ENCODE measurements around the gene ORC2. TPM values are rescaled to one million over a fixed set of nuclear protein-coding genes. Genes with fewer than 3 reads are reported as not detected.

Gene ORC2
- total RNA-seq, 4 donors from 2014 or later, result 17.8 to 32.3 (median 20.1) TPM

DNA sequence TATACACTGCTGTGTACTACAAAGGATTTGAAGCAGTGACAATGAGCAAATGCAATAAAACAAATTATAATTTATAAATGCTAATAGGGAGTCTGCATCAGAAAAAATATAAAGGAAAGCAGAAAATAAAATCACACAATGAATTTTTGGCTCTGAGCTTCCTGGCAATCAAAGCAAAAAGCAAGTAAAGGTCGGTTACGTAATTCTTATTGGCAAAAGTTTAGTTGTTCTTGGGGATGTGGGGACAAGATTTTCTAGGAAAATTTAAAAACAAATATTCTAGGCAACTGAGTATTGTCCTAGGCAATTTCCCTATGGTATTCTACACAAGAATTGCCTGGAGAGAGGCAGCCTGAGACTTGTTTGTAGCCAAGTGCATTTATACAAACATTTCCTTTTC is 1.8 kb downstream of the ORC2 start:
- TF ChIP-seq EP300 (IDR thresholded peaks at IDR 0.05) (no peak), POLR2A (IDR thresholded peaks at IDR 0.05) (no peak)
- TF ChIP-seq, protein P1, sequence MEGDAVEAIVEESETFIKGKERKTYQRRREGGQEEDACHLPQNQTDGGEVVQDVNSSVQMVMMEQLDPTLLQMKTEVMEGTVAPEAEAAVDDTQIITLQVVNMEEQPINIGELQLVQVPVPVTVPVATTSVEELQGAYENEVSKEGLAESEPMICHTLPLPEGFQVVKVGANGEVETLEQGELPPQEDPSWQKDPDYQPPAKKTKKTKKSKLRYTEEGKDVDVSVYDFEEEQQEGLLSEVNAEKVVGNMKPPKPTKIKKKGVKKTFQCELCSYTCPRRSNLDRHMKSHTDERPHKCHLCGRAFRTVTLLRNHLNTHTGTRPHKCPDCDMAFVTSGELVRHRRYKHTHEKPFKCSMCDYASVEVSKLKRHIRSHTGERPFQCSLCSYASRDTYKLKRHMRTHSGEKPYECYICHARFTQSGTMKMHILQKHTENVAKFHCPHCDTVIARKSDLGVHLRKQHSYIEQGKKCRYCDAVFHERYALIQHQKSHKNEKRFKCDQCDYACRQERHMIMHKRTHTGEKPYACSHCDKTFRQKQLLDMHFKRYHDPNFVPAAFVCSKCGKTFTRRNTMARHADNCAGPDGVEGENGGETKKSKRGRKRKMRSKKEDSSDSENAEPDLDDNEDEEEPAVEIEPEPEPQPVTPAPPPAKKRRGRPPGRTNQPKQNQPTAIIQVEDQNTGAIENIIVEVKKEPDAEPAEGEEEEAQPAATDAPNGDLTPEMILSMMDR (IDR thresholded peaks at IDR 0.05), result no peak
- Histone ChIP-seq H3K4me3 (no peak overlapping the region), H3K27ac (no peak overlapping the region), H3K27me3 (no peaks in the 10 kb centered on the region), H3K4me1 (peaks cover 0 to 42% (median 19%) of the 10 kb centered on the region in 4 donors), H3K36me3 (peaks cover 0 to 13% (median 0%) of the 10 kb centered on the region in 3 donors), H3K9me3 (no peaks in the 10 kb centered on the region)
- 18 to 23% methylated on average over 2 of the region's 2 CpGs for WGBS, 2 donors
- no peak for DNase-seq (ENCODE audit: low spot score in 2 of 2)

- 76 to 77% methylated on average over 3 of the region's 3 CpGs for WGBS, 2 donors
- Histone ChIP-seq H3K4me1 (no peaks in the 10 kb centered on the region), H3K36me3 (peaks cover 0 to 89% (median 3%) of the 10 kb centered on the region in 3 donors), H3K27me3 (no peaks in the 10 kb centered on the region), H3K4me3 (no peak overlapping the region), H3K27ac (no peak overlapping the region), H3K9me3 (no peaks in the 10 kb centered on the region)
- no peak for DNase-seq (ENCODE audit: low spot score in 2 of 2)
- no peak for TF ChIP-seq EP300 (IDR thresholded peaks at IDR 0.05)
- TF ChIP-seq, protein P1 (IDR thresholded peaks at IDR 0.05), result no peak
- no peak for TF ChIP-seq POLR2A (IDR thresholded peaks at IDR 0.05)
These were observed 13.1 kb downstream of the ORC2 start for GRCh38 chr2:200950378-200950777.

DNA sequence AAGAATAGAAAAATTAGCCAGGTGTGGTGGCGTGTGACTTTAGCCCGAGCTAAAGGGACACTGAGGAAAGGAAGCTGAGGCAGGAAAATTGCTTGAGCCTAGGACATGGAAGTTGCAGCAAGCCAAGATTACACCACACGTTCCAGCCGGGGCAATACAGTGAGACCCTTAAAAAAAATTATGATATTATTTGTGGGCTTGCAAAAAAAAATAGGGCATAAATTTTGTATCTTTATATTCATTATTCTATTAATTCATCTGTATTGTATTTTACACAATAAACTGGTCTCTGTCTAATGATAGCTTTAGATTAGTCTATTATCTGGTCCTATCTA is 18.1 kb downstream of the ORC2 start:
- Histone ChIP-seq H3K36me3 (peaks cover 0 to 84% (median 3%) of the 10 kb centered on the region in 3 donors), H3K9me3 (no peaks in the 10 kb centered on the region)
- WGBS, 2 donors, result 95 to 97% methylated on average over 4 of the region's 4 CpGs

GRCh38 chr2:200944467-200945394 is 18.7 kb downstream of the ORC2 start:
- TF ChIP-seq POLR2A (IDR thresholded peaks at IDR 0.05) (no peak), EP300 (IDR thresholded peaks at IDR 0.05) (no peak)
- TF ChIP-seq, protein P1 (IDR thresholded peaks at IDR 0.05), result no peak
- H3K27ac ChIP-seq, result no peak overlapping the region
- H3K4me3 ChIP-seq, result no peak overlapping the region
- H3K27me3 ChIP-seq, result no peaks in the 10 kb centered on the region
- H3K9me3 ChIP-seq, result no peaks in the 10 kb centered on the region
- WGBS, 2 donors, result 86 to 91% methylated on average over 11 to 12 of the region's 12 CpGs
- H3K36me3 ChIP-seq, result peaks cover 0 to 84% (median 3%) of the 10 kb centered on the region in 3 donors
- no peak for DNase-seq (ENCODE audit: low spot score in 2 of 2)
- no peaks in the 10 kb centered on the region for H3K4me1 ChIP-seq

More for the DNA sequence above, 18.1 kb downstream of the ORC2 start:
- H3K4me1 ChIP-seq, result no peaks in the 10 kb centered on the region
- no peak overlapping the region for H3K4me3 ChIP-seq
- H3K27ac ChIP-seq, result no peak overlapping the region
- no peak for DNase-seq (ENCODE audit: low spot score in 2 of 2)
- no peaks in the 10 kb centered on the region for H3K27me3 ChIP-seq
- TF ChIP-seq EP300 (IDR thresholded peaks at IDR 0.05) (no peak), POLR2A (IDR thresholded peaks at IDR 0.05) (no peak)
- TF ChIP-seq, protein P1 (IDR thresholded peaks at IDR 0.05), result no peak

DNA sequence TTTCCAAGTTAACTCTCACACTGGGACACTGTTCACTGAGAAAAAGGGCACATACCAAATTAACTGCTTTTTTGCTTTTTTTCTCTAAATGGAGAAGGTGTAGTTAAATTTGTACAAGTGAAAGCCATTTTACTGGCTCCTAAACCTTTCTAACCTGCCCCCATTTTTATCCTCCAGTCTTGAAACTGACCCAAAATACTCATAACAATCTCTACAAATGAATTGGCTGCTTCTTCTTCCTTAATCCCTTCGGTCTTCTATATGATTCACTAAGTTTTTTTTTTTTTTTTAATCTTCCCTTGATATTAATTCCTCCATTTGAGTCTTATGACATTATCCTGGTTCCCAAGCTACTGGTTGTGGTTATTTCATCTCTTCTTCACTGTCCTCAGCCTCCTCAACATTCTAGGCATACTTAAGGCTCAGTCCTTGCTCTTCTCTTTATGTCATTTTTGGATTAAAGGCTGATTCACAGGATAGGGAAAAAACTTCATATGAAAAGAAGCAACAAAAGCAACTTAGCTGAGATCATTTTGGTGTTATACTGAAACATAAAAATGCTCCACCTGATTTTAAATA is 19.8 kb downstream of the ORC2 start:
- no peak for DNase-seq (ENCODE audit: low spot score in 2 of 2)
- Histone ChIP-seq H3K4me3 (no peak overlapping the region), H3K27ac (no peak overlapping the region), H3K27me3 (no peaks in the 10 kb centered on the region), H3K36me3 (peaks cover 0 to 84% (median 3%) of the 10 kb centered on the region in 3 donors), H3K9me3 (no peaks in the 10 kb centered on the region), H3K4me1 (no peaks in the 10 kb centered on the region)
- 76 to 79% methylated on average over 1 of the region's 1 CpG for WGBS, 2 donors
- TF ChIP-seq, protein P1 (IDR thresholded peaks at IDR 0.05), result no peak
- TF ChIP-seq EP300 (IDR thresholded peaks at IDR 0.05) (no peak), POLR2A (IDR thresholded peaks at IDR 0.05) (no peak)
